IMR-90 (cell line): ENCODE data around the gene SPATA9. TPM values are rescaled to one million over a fixed set of nuclear protein-coding genes. Genes with fewer than 3 reads are reported as not detected.

ENCODE experiments used
- ATAC-seq: fragments of 200-7000 bp; cut with Tn5 transposase; 2 replicates; pipeline ENCODE4 v1.9.1; 2020; ENCODE audit warnings: low read depth, mild to moderate bottlenecking, moderate library complexity
- BruUV-seq: library from RNA; stranded (reverse); fragments of 400-500 nt; replicated peaks from 2 replicates; lab custom pipeline; 2021; lab: Mats Ljungman, UMichigan
- CTCF ChIA-PET: fragments of 300-600 bp; formaldehyde crosslinking; extraction: SDS; loops from one replicate; lab custom pipeline; 2021; ENCODE audit warnings: antibody characterized with exemption; lab: Yijun Ruan, JAX
- POLR2A ChIA-PET: fragments of 300-600 bp; sonication (Branson Sonifier 250); formaldehyde crosslinking; loops from one replicate; lab custom pipeline; 2022; ENCODE audit warnings: antibody characterized with exemption; ENCODE audit not compliant: unreplicated experiment; lab: Charles Lee
- DNase-seq: peaks from one replicate; pipeline ENCODE4 v3.0.0; 2013
- H2AFZ ChIP-seq: replicated peaks from 2 replicates; pipeline ENCODE3; 2013; ENCODE audit warnings: low read length, mild to moderate bottlenecking; ENCODE audit not compliant: poor library complexity
- H2AK5ac ChIP-seq: 2 replicates; pipeline ENCODE4 v1.6.1; 2013; ENCODE audit warnings: low read depth, low read length, inconsistent platforms
- H2AK9ac ChIP-seq: replicated peaks from 2 replicates; pipeline ENCODE3; 2013; ENCODE audit warnings: mild to moderate bottlenecking, low read depth, low read length, moderate library complexity; ENCODE audit not compliant: poor library complexity
- H2BK120ac ChIP-seq: 2 replicates; pipeline ENCODE4 v1.6.1; 2013; ENCODE audit warnings: low read depth, low read length, inconsistent platforms
- H2BK15ac ChIP-seq: 3 replicates; pipeline ENCODE4 v1.6.1; 2013; ENCODE audit warnings: low read depth, low read length, inconsistent platforms
- H2BK20ac ChIP-seq: 2 replicates; pipeline ENCODE4 v1.6.1; 2013; ENCODE audit warnings: low read depth, mild to moderate bottlenecking, inconsistent platforms, low read length, moderate library complexity
- H2BK5ac ChIP-seq: 2 replicates; pipeline ENCODE4 v1.6.1; 2013; ENCODE audit warnings: mild to moderate bottlenecking, low read depth, low read length, inconsistent platforms; ENCODE audit not compliant: poor library complexity, severe bottlenecking
- H3K14ac ChIP-seq: replicated peaks from 2 replicates; pipeline ENCODE4 v1.6.1; 2013; ENCODE audit warnings: low read depth, low read length, inconsistent platforms
- H3K18ac ChIP-seq: 2 replicates; pipeline ENCODE4 v1.6.1; 2013; ENCODE audit warnings: low read depth, low read length, control low read depth
- H3K23ac ChIP-seq: 2 replicates; pipeline ENCODE4 v1.6.1; 2013; ENCODE audit warnings: low read depth, low read length, inconsistent platforms
- H3K27ac ChIP-seq: 2 replicates; pipeline ENCODE4 v1.5.1; 2013; ENCODE audit warnings: mild to moderate bottlenecking, control low read depth, low read length; ENCODE audit not compliant: insufficient read depth
- H3K27me3 ChIP-seq: 2 replicates; pipeline ENCODE4 v1.6.1; 2013; ENCODE audit warnings: low read length; ENCODE audit not compliant: control insufficient read depth, insufficient read depth
- H3K36me3 ChIP-seq: 2 replicates; pipeline ENCODE4 v1.6.1; 2013; ENCODE audit warnings: low read length, mixed read lengths; ENCODE audit not compliant: control insufficient read depth, insufficient read depth
- H3K4ac ChIP-seq: 2 replicates; pipeline ENCODE4 v1.6.1; 2013; ENCODE audit warnings: low read depth, low read length, inconsistent platforms
- H3K4me1 ChIP-seq: 2 replicates; pipeline ENCODE4 v1.6.1; 2013; ENCODE audit warnings: low read length, mixed read lengths; ENCODE audit not compliant: control insufficient read depth, insufficient read depth
- H3K4me2 ChIP-seq: 2 replicates; pipeline ENCODE4 v1.6.1; 2013; ENCODE audit warnings: low read depth, mild to moderate bottlenecking, control low read depth, low read length, moderate library complexity
- H3K4me3 ChIP-seq: 2 replicates; pipeline ENCODE4 v1.5.1; 2013; ENCODE audit warnings: low read depth, mild to moderate bottlenecking, control low read depth, low read length, moderate library complexity; ENCODE audit not compliant: insufficient read depth
- H3K56ac ChIP-seq: 2 replicates; pipeline ENCODE4 v1.6.1; 2013; ENCODE audit warnings: low read length, inconsistent platforms; ENCODE audit not compliant: insufficient read depth; ENCODE audit errors: extremely low read depth
- H3K79me1 ChIP-seq, 2 experiments: 2 replicates each; pipeline ENCODE4 v1.6.1; 2013; ENCODE audit warnings: low read length in 2 of 2, inconsistent platforms in 1 of 2, low read depth in 1 of 2
- H3K9ac ChIP-seq: 2 replicates; pipeline ENCODE4 v1.6.1; 2013; ENCODE audit warnings: low read depth, low read length, control low read depth
- H3K9me1 ChIP-seq: 2 replicates; pipeline ENCODE4 v1.6.1; 2013; ENCODE audit warnings: low read length, inconsistent platforms; ENCODE audit not compliant: insufficient read depth
- H3K9me3 ChIP-seq: 2 replicates; pipeline ENCODE4 v1.6.1; 2013; ENCODE audit warnings: low read length; ENCODE audit not compliant: control insufficient read depth, insufficient read depth
- H4K20me1 ChIP-seq: 2 replicates; pipeline ENCODE4 v1.6.1; 2013; ENCODE audit warnings: low read length, inconsistent platforms; ENCODE audit not compliant: insufficient read depth
- H4K5ac ChIP-seq: 2 replicates; pipeline ENCODE4 v1.6.1; 2013; ENCODE audit warnings: mild to moderate bottlenecking, low read depth, low read length, control low read depth
- H4K8ac ChIP-seq, 2 experiments: 2 replicates each; pipeline ENCODE4 v1.6.1; 2013; ENCODE audit warnings: low read depth in 2 of 2, low read length in 2 of 2, control low read depth in 1 of 2, inconsistent platforms in 1 of 2
- H4K91ac ChIP-seq: 2 replicates; pipeline ENCODE4 v1.6.1; 2013; ENCODE audit warnings: low read depth, low read length, inconsistent platforms; ENCODE audit not compliant: insufficient read depth
- BHLHE40 ChIP-seq: fragments of 150-350 bp; IDR thresholded peaks from 2 replicates; pipeline ENCODE4 v1.6.1; 2016; ENCODE audit warnings: mild to moderate bottlenecking, low read depth, low read length
- CEBPB ChIP-seq: IDR thresholded peaks from 2 replicates; pipeline ENCODE4 v1.6.1; 2012; ENCODE audit warnings: low read depth, low read length, improper control_type of control experiment
- CHD1 ChIP-seq: IDR thresholded peaks from 2 replicates; pipeline ENCODE4 v1.6.1; 2012; ENCODE audit warnings: low read depth, low read length, improper control_type of control experiment
- FOS ChIP-seq: fragments of 150-350 bp; IDR thresholded peaks from 2 replicates; pipeline ENCODE4 v1.6.1; 2016; ENCODE audit warnings: low read depth, low read length
- MAFK ChIP-seq: IDR thresholded peaks from 2 replicates; pipeline ENCODE4 v1.6.1; 2012; ENCODE audit warnings: low read depth, low read length, improper control_type of control experiment
- MAZ ChIP-seq: IDR thresholded peaks from 2 replicates; pipeline ENCODE4 v1.6.1; 2012; ENCODE audit warnings: low read depth, mild to moderate bottlenecking, low read length, improper control_type of control experiment, moderate library complexity, borderline replicate concordance
- MXI1 ChIP-seq: IDR thresholded peaks from 2 replicates; pipeline ENCODE4 v1.6.1; 2012; ENCODE audit warnings: low read depth, mild to moderate bottlenecking, low read length, moderate library complexity, borderline replicate concordance
- NFE2L2 ChIP-seq: fragments of 150-350 bp; IDR thresholded peaks from 2 replicates; pipeline ENCODE4 v1.6.1; 2016; ENCODE audit warnings: low read depth, mild to moderate bottlenecking, low read length
- POLR2A ChIP-seq: IDR thresholded peaks from 2 replicates; pipeline ENCODE4 v1.6.1; 2012; ENCODE audit warnings: mild to moderate bottlenecking, low read depth, low read length
- RAD21 ChIP-seq: IDR thresholded peaks from 2 replicates; pipeline ENCODE4 v1.6.1; 2012; ENCODE audit warnings: low read length, improper control_type of control experiment
- RCOR1 ChIP-seq: IDR thresholded peaks from 2 replicates; pipeline ENCODE4 v1.6.1; 2012; ENCODE audit warnings: mild to moderate bottlenecking, low read length, improper control_type of control experiment; ENCODE audit not compliant: insufficient replicate concordance
- RFX5 ChIP-seq: IDR thresholded peaks from 2 replicates; pipeline ENCODE4 v1.8.0; 2012; ENCODE audit warnings: low read depth, mild to moderate bottlenecking, low read length, moderate library complexity
- SMC3 ChIP-seq: fragments of 150-350 bp; IDR thresholded peaks from 2 replicates; pipeline ENCODE4 v1.6.1; 2016; ENCODE audit warnings: low read depth, mild to moderate bottlenecking, antibody characterized with exemption, low read length, moderate library complexity
- USF2 ChIP-seq: fragments of 150-350 bp; IDR thresholded peaks from 2 replicates; pipeline ENCODE4 v1.6.1; 2017; ENCODE audit warnings: mild to moderate bottlenecking, antibody characterized with exemption, low read length, low read depth
- WGBS, 2 experiments: methylation state at CpG; one replicate each; pipeline versions ENCODE4 v1.1.5 to v1.1.7; 2013; ENCODE audit warnings: missing lambda C conversion rate in 2 of 2; ENCODE audit not compliant: insufficient read length in 1 of 2; ENCODE audit errors: extremely low coverage in 2 of 2; 5-methylcytosine and 5-hydroxymethylcytosine counted together
- dilution Hi-C: fragments of 300-500 bp; cut with HindIII; formaldehyde crosslinking; loops from one replicate; pipeline ENCODE4 v1.14.3; 2018; ENCODE audit warnings: low sequenced_read_pairs; ENCODE audit not compliant: unreplicated experiment
- in situ Hi-C: fragments of 300-500 bp; cut with MboI; formaldehyde crosslinking; loops from 3 replicates; pipeline ENCODE4 v1.14.3; 2019; ENCODE audit warnings: low sequenced_read_pairs, inconsistent platforms, mixed read lengths
- intact Hi-C: fragments of 100-400 bp; cut with micrococcal nuclease; formaldehyde crosslinking; loops from 2 replicates; pipeline ENCODE4 v1.10.0; 2022
- polyA plus RNA-seq, 3 experiments: library from polyadenylated mRNA; depleted of rRNA; stranded (reverse); fragments of >200 nt; gene quantifications; 2 replicates each; pipeline ENCODE4 v1.2.3, GENCODE V29; 2012; ENCODE audit warnings: low replicate concordance in 1 of 3
- total RNA-seq: library from RNA; depleted of rRNA; stranded (reverse); fragments of >200 nt; gene quantifications from 2 replicates; pipeline ENCODE4 v1.2.3, GENCODE V29; 2012
- TF ChIP-seq, protein P1 (sequence below): conservative IDR thresholded peaks from 2 replicates; pipeline ENCODE4 v1.5.1; 2012; ENCODE audit warnings: mild to moderate bottlenecking, low read depth, low read length, improper control_type of control experiment
- TF ChIP-seq, protein P2 (sequence below): fragments of 150-350 bp; IDR thresholded peaks from 2 replicates; pipeline ENCODE4 v1.6.1; 2016; ENCODE audit warnings: low read depth, mild to moderate bottlenecking, low read length, moderate library complexity, borderline replicate concordance

Gene SPATA9
- total and polyA plus RNA-seq, 2 of the 4 experiments (the other 2 are of a cell fraction): 0.72 to 0.86 TPM

GRCh38 chr5:95643152-95643551, 39.6 kb downstream of the SPATA9 start:
- CTCF ChIA-PET: interaction anchor here (1.0 to 1.2 kb wide), 3 partner anchors 12 to 205 kb away, joined by 3 read pairs; no protein-coding TSS in a partner anchor
- intact Hi-C loops (loop anchor here (10.0 kb wide), 1 partner anchor 962 kb away; no protein-coding TSS in a partner anchor), dilution Hi-C loops (no loop called here), in situ Hi-C loops (loop anchor here (25.0 kb wide), 1 partner anchor 669 kb away; no protein-coding TSS in a partner anchor)
- DNase-seq (no peak), ATAC-seq (no peak)
- Histone ChIP-seq H3K23ac (no peak overlapping the region), H3K4me2 (no peak overlapping the region), H3K9me3 (no peaks in the 10 kb centered on the region), H2AK9ac (peak overlapping the region; percentile 8), H2AFZ (peak overlapping the region; percentile 63), H4K20me1 (no peaks in the 10 kb centered on the region), H3K18ac (no peak overlapping the region), H3K4ac (peak overlapping the region; percentile 40; the same call in 1 of the 2 replicates), H2BK20ac (no peak overlapping the region), H2BK15ac (peak overlapping the region; percentile 38; the same call in 1 of the 3 replicates), H3K9me1 (no peaks in the 10 kb centered on the region), H3K14ac (no peak overlapping the region), H3K4me1 (peaks cover 4% of the 10 kb centered on the region), H4K8ac (no peak overlapping the region), H3K27me3 (no peaks in the 10 kb centered on the region; the same call in 1 of the 2 replicates), H2BK5ac (no peak overlapping the region), H3K79me1 (no peaks in the 10 kb centered on the region), H3K56ac (no peak overlapping the region), H2BK120ac (peak overlapping the region; percentile 28; the same call in 1 of the 2 replicates), H2AK5ac (no peak overlapping the region), H4K5ac (no peak overlapping the region), H3K9ac (no peak overlapping the region), H3K4me3 (no peak overlapping the region), H4K91ac (0 out of 2 replicates have a peak overlapping the region, but pooled peaks have one; percentile 2), H3K36me3 (no peaks in the 10 kb centered on the region), H3K27ac (no peak overlapping the region)
- no TSS peak for BruUV-seq
- WGBS, 2 experiments: 100% methylated on average over 3 of the region's 7 CpGs; no CpG with 5 or more reads in 1 of the 2 experiments
- TF ChIP-seq USF2 (no peak), SMC3 (no peak), POLR2A (no peak), MAZ (no peak), BHLHE40 (no peak), NFE2L2 (no peak), MXI1 (no peak), MAFK (no peak), RCOR1 (no peak), RAD21 (no peak), FOS (no peak), CHD1 (no peak), RFX5 (no peak), CEBPB (no peak)
- TF ChIP-seq, protein P1, sequence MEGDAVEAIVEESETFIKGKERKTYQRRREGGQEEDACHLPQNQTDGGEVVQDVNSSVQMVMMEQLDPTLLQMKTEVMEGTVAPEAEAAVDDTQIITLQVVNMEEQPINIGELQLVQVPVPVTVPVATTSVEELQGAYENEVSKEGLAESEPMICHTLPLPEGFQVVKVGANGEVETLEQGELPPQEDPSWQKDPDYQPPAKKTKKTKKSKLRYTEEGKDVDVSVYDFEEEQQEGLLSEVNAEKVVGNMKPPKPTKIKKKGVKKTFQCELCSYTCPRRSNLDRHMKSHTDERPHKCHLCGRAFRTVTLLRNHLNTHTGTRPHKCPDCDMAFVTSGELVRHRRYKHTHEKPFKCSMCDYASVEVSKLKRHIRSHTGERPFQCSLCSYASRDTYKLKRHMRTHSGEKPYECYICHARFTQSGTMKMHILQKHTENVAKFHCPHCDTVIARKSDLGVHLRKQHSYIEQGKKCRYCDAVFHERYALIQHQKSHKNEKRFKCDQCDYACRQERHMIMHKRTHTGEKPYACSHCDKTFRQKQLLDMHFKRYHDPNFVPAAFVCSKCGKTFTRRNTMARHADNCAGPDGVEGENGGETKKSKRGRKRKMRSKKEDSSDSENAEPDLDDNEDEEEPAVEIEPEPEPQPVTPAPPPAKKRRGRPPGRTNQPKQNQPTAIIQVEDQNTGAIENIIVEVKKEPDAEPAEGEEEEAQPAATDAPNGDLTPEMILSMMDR: no peak
- TF ChIP-seq, protein P2, sequence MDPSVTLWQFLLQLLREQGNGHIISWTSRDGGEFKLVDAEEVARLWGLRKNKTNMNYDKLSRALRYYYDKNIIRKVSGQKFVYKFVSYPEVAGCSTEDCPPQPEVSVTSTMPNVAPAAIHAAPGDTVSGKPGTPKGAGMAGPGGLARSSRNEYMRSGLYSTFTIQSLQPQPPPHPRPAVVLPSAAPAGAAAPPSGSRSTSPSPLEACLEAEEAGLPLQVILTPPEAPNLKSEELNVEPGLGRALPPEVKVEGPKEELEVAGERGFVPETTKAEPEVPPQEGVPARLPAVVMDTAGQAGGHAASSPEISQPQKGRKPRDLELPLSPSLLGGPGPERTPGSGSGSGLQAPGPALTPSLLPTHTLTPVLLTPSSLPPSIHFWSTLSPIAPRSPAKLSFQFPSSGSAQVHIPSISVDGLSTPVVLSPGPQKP: no peak
- POLR2A ChIA-PET: no interaction called here
